Measurements from ENCODE around the gene NAALADL2. TPM values are rescaled to one million over a fixed set of nuclear protein-coding genes. Genes with fewer than 3 reads are reported as not detected.

Gene NAALADL2
- total and polyA plus RNA-seq, 2 of the 4 experiments (the other 2 are of a cell fraction): 3.8 to 19.2 TPM

- Histone ChIP-seq H4K5ac (ENCODE audit: low read depth, low read length) (no peak overlapping the region), H3K4me2 (ENCODE audit: low read depth, low read length) (no peak overlapping the region), H2AK5ac (ENCODE audit: low read depth, low read length) (no peak overlapping the region), H3K27ac (ENCODE audit: insufficient read depth, low read length) (no peak overlapping the region), H3K27me3 (ENCODE audit: control insufficient read depth, insufficient read depth, low read length) (no peaks in the 10 kb centered on the region), H4K8ac (ENCODE audit: low read depth in 2 of 2, low read length in 2 of 2) (no peak overlapping the region), H3K36me3 (ENCODE audit: control insufficient read depth, insufficient read depth, low read length) (no peaks in the 10 kb centered on the region), H3K9ac (ENCODE audit: low read depth, low read length) (no peak overlapping the region), H4K91ac (ENCODE audit: insufficient read depth, low read depth, low read length) (no peak overlapping the region), H3K56ac (ENCODE audit: extremely low read depth, insufficient read depth, low read length) (no peak overlapping the region), H3K4ac (ENCODE audit: low read depth, low read length) (no peak overlapping the region), H2BK20ac (ENCODE audit: low read depth, low read length) (no peak overlapping the region), H3K79me1 (ENCODE audit: low read depth in 1 of 2, low read length in 2 of 2) (no peaks in the 10 kb centered on the region), H3K9me3 (ENCODE audit: control insufficient read depth, insufficient read depth, low read length) (no peaks in the 10 kb centered on the region), H2BK5ac (ENCODE audit: low read depth, low read length, poor library complexity, severe bottlenecking) (no peak overlapping the region), H2AK9ac (replicated peaks; ENCODE audit: low read depth, low read length, poor library complexity) (no peak overlapping the region), H4K20me1 (ENCODE audit: insufficient read depth, low read length) (no peaks in the 10 kb centered on the region), H3K4me1 (ENCODE audit: control insufficient read depth, insufficient read depth, low read length) (no peaks in the 10 kb centered on the region), H3K23ac (ENCODE audit: low read depth, low read length) (no peak overlapping the region), H2BK15ac (ENCODE audit: low read depth, low read length) (no peak overlapping the region), H3K9me1 (ENCODE audit: insufficient read depth, low read length) (no peaks in the 10 kb centered on the region), H3K18ac (ENCODE audit: low read depth, low read length) (no peak overlapping the region), H3K4me3 (ENCODE audit: insufficient read depth, low read depth, low read length) (no peak overlapping the region), H2AFZ (replicated peaks; ENCODE audit: low read length, poor library complexity) (no peak overlapping the region), H2BK120ac (ENCODE audit: low read depth, low read length) (no peak overlapping the region), H3K14ac (replicated peaks; ENCODE audit: low read depth, low read length) (no peak overlapping the region)
- ChIA-PET POLR2A (ENCODE audit: unreplicated experiment) (no interaction called here), CTCF (no interaction called here)
- in situ Hi-C loops (cut with MboI; ENCODE audit: low sequenced_read_pairs) (no loop called here), dilution Hi-C loops (cut with HindIII; ENCODE audit: low sequenced_read_pairs, unreplicated experiment) (no loop called here), intact Hi-C loops (cut with micrococcal nuclease) (no loop called here)
- TF ChIP-seq CTCF (conservative IDR thresholded peaks at IDR 0.05; ENCODE audit: low read depth, low read length) (no peak), USF2 (IDR thresholded peaks at IDR 0.05; ENCODE audit: low read depth, low read length) (no peak), SMC3 (IDR thresholded peaks at IDR 0.05; ENCODE audit: low read depth, low read length) (no peak), CEBPB (IDR thresholded peaks at IDR 0.05; ENCODE audit: low read depth, low read length) (no peak), MAZ (IDR thresholded peaks at IDR 0.05; ENCODE audit: borderline replicate concordance, low read depth, low read length) (no peak), FOS (IDR thresholded peaks at IDR 0.05; ENCODE audit: low read depth, low read length) (no peak), MXI1 (IDR thresholded peaks at IDR 0.05; ENCODE audit: borderline replicate concordance, low read depth, low read length) (no peak), POLR2A (IDR thresholded peaks at IDR 0.05; ENCODE audit: low read depth, low read length) (no peak), RAD21 (IDR thresholded peaks at IDR 0.05; ENCODE audit: low read length) (no peak), MAFK (IDR thresholded peaks at IDR 0.05; ENCODE audit: low read depth, low read length) (no peak), BHLHE40 (IDR thresholded peaks at IDR 0.05; ENCODE audit: low read depth, low read length) (no peak), RCOR1 (IDR thresholded peaks at IDR 0.05; ENCODE audit: insufficient replicate concordance, low read length) (no peak), ELK1 (IDR thresholded peaks at IDR 0.05; ENCODE audit: borderline replicate concordance, low read depth, low read length) (no peak), CHD1 (IDR thresholded peaks at IDR 0.05; ENCODE audit: low read depth, low read length) (no peak), RFX5 (IDR thresholded peaks at IDR 0.05; ENCODE audit: low read depth, low read length) (no peak)
- no peak for ATAC-seq (ENCODE audit: low read depth)
- no peak for DNase-seq
- BruUV-seq (replicated peaks): no TSS peak
Measured at GRCh38 chr3:175469124-175469523, 610.0 kb downstream of the NAALADL2 start.

Data from IMR-90 (cell line).